GM18861 (cell line): ENCODE data around the gene DHX16.
"Not testable (repeated sequence)": the region's sequence is repeated elsewhere in the genome, so short reads cannot be mapped to it uniquely, and the experiment has no call there.

Experiments
- ATAC-seq: cut with Tn5 transposase; IDR thresholded peaks from one replicate; pipeline ENCODE4 v1.9.1; 2021; ENCODE audit not compliant: unreplicated experiment

The DHX16 gene

GRCh38 chr6:30679765-30680535 lies 7.1 kb upstream of the DHX16 start:
- ATAC-seq: no peak

- ATAC-seq: peak; percentile 45
Measured at GRCh38 chr6:30678964-30679726, 6.3 kb upstream of the DHX16 start.

GRCh38 chr6:30676660-30677285 lies 4.0 kb upstream of the DHX16 start:
- ATAC-seq: no peak

- ATAC-seq: no peak
Measured at GRCh38 chr6:30670760-30671527, 1.9 kb downstream of the DHX16 start.

GRCh38 chr6:30666300-30666699 lies 6.5 kb downstream of the DHX16 start:
- not testable (repeated sequence) for ATAC-seq

- ATAC-seq: no peak
Measured at GRCh38 chr6:30664994-30665767, 7.6 kb downstream of the DHX16 start.

GRCh38 chr6:30657922-30658321 lies 14.9 kb downstream of the DHX16 start:
- ATAC-seq: not testable (repeated sequence)

- ATAC-seq: no peak
Measured at GRCh38 chr6:30657454-30657853, 15.4 kb downstream of the DHX16 start.

GRCh38 chr6:30656513-30656912 lies 16.3 kb downstream of the DHX16 start:
- ATAC-seq: no peak

GRCh38 chr6:30655743-30656094 lies 17.1 kb downstream of the DHX16 start:
- ATAC-seq: no peak

- ATAC-seq: no peak
Measured at GRCh38 chr6:30654798-30655742, 17.7 kb downstream of the DHX16 start.

GRCh38 chr6:30651143-30651542 lies 21.7 kb downstream of the DHX16 start:
- ATAC-seq: no peak

GRCh38 chr6:30647242-30648116 lies 25.3 kb downstream of the DHX16 start:
- ATAC-seq: peak; percentile 49

GRCh38 chr6:30646450-30647241 lies 26.2 kb downstream of the DHX16 start, which contains the start of gene C6orf136:
Gene C6orf136, plus strand, starts transcription at chr6:30647133. Its CDS starts 99 bp downstream, at chr6:30647232.
- ATAC-seq: peak; percentile 36

- ATAC-seq: no peak
Measured at GRCh38 chr6:30645989-30646388, 26.8 kb downstream of the DHX16 start.

GRCh38 chr6:30644769-30645168 lies 28.0 kb downstream of the DHX16 start:
- no peak for ATAC-seq

- ATAC-seq: no peak
Measured at GRCh38 chr6:30643656-30644055, 29.1 kb downstream of the DHX16 start.
